Stimulated activated CD8-positive, alpha-beta memory T cell treated with anti-CD3 and anti-CD28 coated beads, Interleukin-12 subunit alpha, Interleukin-12 subunit beta, amount 100 ng/mL, for 1 hour (primary cell): Measurements from ENCODE around the gene LPO.
A peak's percentile ranks its signal among the peaks of the same experiment; 100 is the strongest.

Source experiments
- DNase-seq: peaks from one replicate; pipeline ENCODE4 v3.0.0-alpha.2; 2020; ENCODE audit warnings: low read depth

The LPO gene

DNA sequence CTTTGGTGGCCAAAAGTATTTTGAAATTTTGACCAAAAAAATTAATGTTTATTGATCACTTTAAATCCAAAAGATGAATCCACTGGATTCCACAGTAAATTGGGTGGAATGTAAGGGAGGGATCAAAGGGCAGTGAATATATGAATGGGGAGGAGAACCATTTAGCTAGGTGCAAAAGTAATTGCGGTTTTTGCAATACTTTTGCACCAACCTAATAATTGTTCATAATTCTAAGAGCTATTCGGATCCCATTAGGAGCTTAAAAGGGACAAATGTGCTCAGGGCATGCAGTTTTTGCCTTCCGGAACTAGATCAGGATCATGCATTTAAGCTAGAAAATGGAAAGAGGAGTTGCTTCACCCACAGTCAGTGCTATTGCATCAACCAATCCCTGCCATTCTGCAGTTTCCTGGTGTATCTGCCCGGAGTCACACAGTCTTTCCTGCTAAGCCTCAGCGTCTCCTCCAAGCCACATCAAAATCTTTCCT lies at the start of gene LPO:
Gene LPO, plus strand, starts transcription at position 438 of the 488 bp plus-strand sequence. CDS start 4,396 bp downstream, outside the sequence.
- no peak for DNase-seq

GRCh38 chr17:58189436-58190146 lies 48.8 kb upstream of the LPO start:
- no peak for DNase-seq

GRCh38 chr17:58191241-58191896 lies 47.0 kb upstream of the LPO start:
- no peak for DNase-seq

- no peak for DNase-seq
These were observed 45.8 kb upstream of the LPO start, which contains the start of gene EPX for GRCh38 chr17:58192612-58193011. EPX (plus strand) TSS chr17:58192726; CDS start chr17:58192847, 121 bp downstream.

GRCh38 chr17:58193641-58194255 lies 44.6 kb upstream of the LPO start:
- DNase-seq: no peak

DNA sequence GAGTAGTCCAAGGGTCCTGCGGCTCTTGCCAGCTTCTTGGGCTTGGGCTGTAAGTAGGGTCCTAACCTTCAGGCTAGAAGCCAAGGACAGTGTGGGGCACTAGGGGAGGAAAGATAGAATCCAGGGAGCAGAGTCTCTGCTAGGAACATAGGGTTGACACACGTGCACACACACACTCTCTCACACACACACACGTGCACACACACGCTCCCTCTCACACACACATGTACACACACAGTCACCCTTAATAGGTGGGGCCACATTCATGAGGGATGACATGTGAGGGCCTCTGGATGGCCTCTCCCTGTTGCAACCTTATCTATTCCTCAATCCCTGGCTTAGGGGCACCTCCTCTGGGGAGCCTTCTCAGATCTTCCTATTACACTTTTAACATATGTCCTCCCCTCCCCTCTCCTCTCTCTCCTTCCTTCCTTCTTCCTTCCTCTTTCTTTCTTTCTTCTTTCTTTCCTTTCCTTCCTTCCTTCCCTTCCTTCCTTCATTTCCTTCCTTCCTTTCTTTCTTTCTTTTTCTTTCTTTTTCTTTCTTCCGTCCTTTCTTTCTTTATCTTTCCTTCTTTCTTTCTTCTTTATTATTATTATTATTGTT lies 42.8 kb upstream of the LPO start:
- no peak for DNase-seq

DNA sequence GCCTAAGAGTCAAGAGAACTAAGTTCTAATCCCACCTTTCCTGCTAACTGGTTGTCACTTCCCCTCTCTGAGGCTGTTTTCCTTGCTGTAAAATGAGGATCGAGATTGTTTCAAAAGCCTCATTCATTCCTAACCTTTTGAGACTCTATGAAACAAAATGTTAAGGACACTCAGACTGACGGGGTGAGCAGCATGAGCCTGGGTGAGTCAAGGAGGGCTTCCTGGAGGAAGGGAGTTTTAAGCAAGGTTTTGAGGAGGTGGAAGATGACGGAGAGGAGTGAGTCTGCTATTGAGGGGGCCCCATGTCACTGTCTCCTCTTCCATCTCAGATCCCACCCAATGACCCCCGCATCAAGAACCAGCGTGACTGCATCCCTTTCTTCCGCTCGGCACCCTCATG lies 41.8 kb upstream of the LPO start:
- DNase-seq: no peak

DNA sequence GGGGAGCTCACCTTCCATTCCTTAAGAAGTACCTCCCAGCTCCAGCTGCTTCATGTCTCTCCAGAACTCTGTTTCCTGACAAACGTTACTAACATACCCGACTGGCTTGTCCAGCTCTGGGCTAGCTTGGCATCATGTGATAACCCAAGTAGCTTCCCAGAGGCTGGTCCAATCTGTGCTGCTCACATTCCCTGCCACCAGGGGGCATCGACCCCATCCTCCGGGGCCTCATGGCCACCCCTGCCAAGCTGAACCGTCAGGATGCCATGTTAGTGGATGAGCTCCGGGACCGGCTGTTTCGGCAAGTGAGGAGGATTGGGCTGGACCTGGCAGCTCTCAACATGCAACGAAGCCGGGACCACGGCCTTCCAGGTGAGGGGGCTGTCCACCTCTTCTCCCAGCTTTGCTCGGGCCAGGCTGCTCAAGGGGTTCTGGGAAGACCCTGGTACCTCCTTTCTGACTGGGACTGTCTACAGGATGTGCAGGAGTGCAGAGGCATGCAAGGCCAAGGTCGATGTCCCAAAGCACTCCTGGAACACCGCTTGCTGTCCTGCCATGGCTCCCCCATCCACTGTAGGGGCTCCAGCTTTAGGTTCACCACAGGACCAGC lies 38.3 kb upstream of the LPO start:
- peak; percentile 25 for DNase-seq

DNA sequence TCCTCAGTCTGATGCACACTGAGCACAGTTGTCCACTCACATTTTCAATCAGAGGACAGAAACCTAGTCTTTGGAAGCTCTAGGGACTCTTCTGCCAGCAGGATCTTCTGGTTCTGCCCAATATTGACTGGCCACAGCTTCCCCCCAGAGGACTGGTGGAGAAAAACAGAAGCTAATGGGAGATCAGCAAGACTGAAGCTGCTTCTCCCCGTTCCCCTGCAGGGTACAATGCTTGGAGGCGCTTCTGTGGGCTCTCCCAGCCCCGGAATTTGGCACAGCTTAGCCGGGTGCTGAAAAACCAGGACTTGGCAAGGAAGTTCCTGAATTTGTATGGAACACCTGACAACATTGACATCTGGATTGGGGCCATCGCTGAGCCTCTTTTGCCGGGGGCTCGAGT lies 35.5 kb upstream of the LPO start:
- no peak for DNase-seq

GRCh38 chr17:58204796-58205195 lies 33.6 kb upstream of the LPO start:
- DNase-seq: no peak

DNA sequence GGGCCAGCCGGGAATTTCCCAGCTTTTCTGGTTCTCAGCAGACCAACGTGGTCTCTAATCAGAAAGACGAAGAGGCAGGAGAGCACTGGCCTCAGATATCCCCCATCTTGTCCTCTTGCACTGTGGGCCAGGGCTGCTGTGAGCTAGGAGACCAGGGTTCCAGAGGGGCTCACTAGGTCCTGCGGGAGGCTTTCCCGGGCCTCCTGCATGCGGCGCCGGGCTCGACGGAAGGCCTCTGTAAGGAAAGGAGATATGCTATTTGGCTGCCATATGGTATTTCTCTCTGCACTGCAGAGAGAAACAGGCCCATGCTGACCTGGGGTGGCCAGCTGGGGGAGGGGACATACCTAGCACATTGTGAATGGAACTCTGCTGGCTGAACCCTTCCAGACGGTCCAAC lies 32.4 kb upstream of the LPO start:
- DNase-seq: no peak

GRCh38 chr17:58207451-58207850 lies 30.9 kb upstream of the LPO start:
- DNase-seq: no peak

GRCh38 chr17:58208344-58208743 lies 30.0 kb upstream of the LPO start:
- DNase-seq: no peak

- DNase-seq: no peak
These were observed 27.5 kb upstream of the LPO start for GRCh38 chr17:58210922-58211321.

DNA sequence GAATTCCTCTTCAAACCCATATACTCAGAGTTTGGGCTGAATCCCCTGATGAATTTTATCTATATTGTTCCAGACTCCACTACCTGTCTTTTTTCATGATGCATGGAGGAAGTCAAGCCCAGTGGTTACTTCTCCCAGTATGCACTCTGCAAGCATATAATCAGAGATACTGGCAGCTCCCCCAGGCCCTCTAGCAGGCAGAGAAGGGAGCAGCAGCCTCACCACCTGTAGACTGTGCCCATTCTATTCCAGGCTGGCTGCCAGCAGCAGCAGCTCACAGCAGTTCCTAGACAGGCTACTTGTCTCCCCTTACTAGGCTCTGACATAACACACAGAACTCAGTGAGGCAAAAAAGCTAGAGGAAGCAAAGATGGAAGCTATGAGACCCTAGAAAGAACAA lies 22.7 kb upstream of the LPO start:
- DNase-seq: no peak

DNA sequence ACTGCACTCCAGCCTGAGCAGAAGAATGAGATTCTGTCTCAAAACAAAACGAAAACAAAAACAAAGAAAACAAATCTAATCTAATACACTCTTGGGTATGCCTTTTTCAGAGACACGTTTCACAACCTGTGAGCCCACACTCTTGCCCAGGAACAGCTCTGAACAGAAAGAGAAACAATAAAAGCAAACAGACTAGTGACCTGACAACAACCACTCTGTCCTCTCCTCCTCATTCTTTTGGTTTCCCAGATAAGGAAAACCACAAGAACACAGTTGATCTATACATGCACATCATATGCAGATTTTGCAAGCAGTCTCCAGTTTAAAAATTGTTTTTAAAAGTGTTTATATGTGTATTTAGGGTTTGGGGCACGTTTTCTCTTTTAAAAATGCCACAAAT lies 20.6 kb upstream of the LPO start:
- DNase-seq: no peak

GRCh38 chr17:58219007-58219788 lies 19.2 kb upstream of the LPO start, which contains the start of gene MKS1:
MKS1 (minus strand) TSS chr17:58219255; CDS start chr17:58219230, 25 bp downstream.
- DNase-seq: peak; percentile 89

GRCh38 chr17:58219789-58220183 lies 18.6 kb upstream of the LPO start:
- no peak for DNase-seq

DNA sequence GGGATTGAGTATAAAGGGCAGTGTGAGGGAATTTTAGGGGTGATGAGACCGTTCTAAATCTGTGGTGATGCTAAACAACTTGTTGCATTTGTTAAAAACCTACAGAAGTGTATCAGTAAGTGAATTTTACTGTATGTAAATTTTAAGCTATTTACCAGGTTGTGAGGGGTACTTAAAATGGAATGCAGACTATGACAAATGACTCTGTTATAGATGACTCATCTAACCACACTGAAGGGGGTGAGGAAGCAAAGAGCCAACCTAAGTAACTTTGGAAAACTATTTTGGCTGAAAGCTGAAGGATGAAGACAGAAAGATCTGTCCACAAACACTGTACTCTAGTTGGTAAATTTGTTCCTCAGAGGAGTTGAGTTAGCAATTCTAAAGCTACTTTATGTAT lies 14.1 kb upstream of the LPO start:
- DNase-seq: no peak

- no peak for DNase-seq
These were observed 10.7 kb upstream of the LPO start for GRCh38 chr17:58227733-58228132.

GRCh38 chr17:58228679-58229078 lies 9.7 kb upstream of the LPO start:
- no peak for DNase-seq
